GM13976 (cell line): ENCODE measurements around the gene TMED9.
A peak's percentile ranks its signal among the peaks of the same experiment; 100 is the strongest.

ENCODE experiments used
- DNase-seq: peaks from one replicate; pipeline ENCODE4 v3.0.0; 2012; ENCODE audit warnings: low spot score
- in situ Hi-C: fragments of 300-500 bp; cut with MboI; formaldehyde crosslinking; loops from one replicate; pipeline ENCODE4 v1.12.0; 2022; ENCODE audit warnings: low sequenced_read_pairs, mixed read lengths, inconsistent platforms; ENCODE audit not compliant: unreplicated experiment
- TF ChIP-seq, protein P1 (sequence below): IDR thresholded peaks from 2 replicates; pipeline ENCODE4 v1.5.1; 2012; ENCODE audit warnings: borderline replicate concordance, mild to moderate bottlenecking; ENCODE audit not compliant: insufficient read depth; ENCODE audit errors: extremely low read depth, missing control alignments, control extremely low read depth

The TMED9 gene

DNA sequence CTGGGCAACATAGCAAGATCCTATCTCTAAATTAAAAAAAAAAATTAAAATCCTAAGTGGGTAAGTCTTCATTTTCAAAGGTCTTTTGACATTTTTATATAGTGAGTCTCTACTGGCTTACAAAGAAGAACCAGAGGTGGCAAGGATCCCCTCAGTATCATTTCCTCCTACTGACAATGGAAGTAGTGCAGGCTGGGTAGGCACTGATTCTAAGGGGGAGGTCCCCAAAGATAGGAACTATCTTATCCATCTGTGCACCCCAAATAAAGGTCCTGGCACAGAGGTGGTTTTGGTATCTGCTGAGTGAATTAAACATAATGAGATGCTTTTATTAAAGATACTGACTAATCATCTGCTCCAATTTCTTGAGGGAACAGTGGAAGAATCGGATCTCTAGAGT, 41.9 kb upstream of the TMED9 start:
- in situ Hi-C loops = no loop called here
- TF ChIP-seq, protein P1, sequence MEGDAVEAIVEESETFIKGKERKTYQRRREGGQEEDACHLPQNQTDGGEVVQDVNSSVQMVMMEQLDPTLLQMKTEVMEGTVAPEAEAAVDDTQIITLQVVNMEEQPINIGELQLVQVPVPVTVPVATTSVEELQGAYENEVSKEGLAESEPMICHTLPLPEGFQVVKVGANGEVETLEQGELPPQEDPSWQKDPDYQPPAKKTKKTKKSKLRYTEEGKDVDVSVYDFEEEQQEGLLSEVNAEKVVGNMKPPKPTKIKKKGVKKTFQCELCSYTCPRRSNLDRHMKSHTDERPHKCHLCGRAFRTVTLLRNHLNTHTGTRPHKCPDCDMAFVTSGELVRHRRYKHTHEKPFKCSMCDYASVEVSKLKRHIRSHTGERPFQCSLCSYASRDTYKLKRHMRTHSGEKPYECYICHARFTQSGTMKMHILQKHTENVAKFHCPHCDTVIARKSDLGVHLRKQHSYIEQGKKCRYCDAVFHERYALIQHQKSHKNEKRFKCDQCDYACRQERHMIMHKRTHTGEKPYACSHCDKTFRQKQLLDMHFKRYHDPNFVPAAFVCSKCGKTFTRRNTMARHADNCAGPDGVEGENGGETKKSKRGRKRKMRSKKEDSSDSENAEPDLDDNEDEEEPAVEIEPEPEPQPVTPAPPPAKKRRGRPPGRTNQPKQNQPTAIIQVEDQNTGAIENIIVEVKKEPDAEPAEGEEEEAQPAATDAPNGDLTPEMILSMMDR = no peak
- DNase-seq = no peak

DNA sequence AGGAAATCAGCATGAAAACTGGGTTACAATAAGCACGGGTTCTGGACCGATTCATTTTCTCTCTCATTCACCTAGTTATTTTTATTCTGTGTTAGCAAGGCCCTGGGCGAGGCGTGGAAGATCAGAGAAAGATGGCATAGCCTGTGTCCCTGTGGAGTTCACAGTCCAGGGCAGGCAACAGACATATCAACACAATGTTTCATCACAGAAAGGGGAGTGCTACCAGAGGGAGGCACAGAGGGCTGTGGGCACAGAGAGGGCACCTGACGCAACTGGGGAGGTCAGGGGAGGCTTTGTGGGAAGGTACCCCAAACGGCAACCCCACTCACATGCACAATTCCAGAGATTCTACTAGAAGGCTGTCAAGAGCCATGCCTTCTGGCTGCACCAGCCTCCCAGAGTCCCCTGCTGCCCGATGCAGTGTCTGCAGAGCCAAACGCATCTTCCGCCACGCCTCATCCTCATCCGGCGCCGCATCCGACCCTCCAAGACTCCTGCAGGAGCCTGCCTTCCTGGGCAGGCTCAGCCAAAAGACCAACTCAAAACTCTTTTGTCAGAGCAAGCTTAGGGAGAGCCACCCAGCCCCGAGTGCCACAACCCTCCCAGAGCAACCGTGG, 39.1 kb upstream of the TMED9 start:
- no peak for DNase-seq
- TF ChIP-seq, protein P1 = no peak
- in situ Hi-C loops = no loop called here

DNA sequence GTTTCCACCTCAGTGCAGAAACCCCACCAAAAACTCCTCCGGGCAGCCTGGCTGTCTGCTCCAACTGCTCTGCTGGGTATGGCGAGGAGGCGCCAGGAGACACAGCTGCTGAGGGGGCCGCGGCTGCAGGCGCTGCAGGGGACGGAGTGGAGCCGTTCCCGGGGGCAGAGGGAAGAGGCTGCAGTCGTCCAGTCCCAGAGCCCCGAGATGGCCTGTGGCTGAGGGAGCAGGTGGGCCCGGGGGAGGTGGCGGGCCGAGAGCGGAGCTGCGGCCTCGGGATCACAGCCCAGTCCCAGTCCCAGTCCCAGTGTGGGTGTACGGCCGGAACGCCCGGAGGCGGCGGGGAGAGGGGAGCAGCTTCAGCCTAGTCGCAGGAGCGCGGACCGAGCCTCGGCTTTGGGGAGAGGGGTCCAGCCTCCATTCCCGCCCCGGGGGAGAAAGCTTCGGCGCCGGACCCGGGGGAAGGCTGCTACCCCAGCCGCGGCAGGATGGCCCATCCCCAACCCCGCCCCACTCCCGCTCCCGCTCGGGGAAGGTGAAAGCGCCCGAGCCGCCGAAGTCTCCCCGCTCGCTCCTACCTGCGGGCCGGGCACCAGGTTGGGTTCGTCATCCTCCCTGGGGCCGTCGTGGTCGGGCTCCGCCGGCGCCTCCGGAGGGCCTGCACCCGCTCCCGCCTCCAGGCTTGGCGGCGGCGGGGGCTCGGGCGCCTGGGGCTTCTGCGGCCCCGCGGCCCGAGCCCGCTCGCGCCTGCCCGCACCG, 38.2 kb upstream of the TMED9 start:
- DNase-seq = peak; percentile 79
- TF ChIP-seq, protein P1 = no peak
- in situ Hi-C loops = no loop called here

DNA sequence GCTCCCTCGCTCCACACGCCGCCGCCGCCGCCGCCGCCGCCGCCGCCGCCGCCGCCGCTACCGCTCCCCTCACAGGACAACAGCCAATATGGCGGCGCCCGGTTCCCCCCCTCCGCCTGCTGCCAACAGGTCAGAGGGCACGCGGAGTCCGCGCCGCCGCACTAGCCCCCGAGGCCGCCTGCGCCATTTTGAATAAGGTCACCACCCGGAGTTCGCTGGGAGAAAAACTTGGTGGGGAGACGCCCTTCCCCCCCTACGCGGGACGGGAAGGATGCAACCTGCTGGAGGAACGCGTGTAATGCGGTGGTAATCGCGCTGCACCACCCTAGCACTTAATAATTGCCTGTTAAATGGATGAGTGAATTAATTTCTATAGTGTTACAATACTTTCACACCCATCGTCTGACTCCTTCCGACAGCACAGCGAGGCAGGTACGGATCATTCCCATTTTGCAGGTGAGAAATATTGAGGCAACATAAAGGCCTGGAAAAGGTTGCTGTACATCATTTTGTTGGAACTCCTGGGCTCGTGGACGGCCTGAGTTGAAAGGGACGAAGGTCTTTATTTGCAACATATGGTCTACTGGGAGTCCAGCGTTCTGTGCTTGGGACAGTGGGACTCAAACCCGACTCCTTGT, 37.4 kb upstream of the TMED9 start, which contains the start of gene FAM193B:
Gene FAM193B, minus strand, starts transcription at position 90 of the 638 bp plus-strand sequence. CDS start 105 bp downstream, outside the sequence.
- TF ChIP-seq, protein P1 = no peak
- peak; percentile 99 for DNase-seq
- in situ Hi-C loops = no loop called here

DNA sequence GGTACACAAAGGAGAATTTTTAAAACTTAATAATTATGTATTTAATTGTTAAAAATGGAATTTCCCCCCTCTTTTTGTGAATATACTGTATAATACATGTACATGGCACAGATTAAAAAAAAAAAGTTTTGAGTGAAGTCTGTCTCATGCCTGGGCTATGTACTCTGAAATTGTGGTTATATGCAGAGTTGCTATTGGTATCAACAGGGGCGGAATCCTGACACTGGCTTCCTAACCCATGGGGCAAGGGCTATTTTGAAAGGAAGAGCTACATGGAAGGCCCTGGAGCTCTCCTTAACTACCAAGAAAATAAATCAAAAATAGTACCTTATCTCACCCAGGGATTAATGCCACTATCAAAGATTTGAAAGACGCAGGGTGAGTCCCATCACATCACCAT, 36.8 kb upstream of the TMED9 start:
- in situ Hi-C loops = no loop called here
- TF ChIP-seq, protein P1 = no peak
- no peak for DNase-seq

DNA sequence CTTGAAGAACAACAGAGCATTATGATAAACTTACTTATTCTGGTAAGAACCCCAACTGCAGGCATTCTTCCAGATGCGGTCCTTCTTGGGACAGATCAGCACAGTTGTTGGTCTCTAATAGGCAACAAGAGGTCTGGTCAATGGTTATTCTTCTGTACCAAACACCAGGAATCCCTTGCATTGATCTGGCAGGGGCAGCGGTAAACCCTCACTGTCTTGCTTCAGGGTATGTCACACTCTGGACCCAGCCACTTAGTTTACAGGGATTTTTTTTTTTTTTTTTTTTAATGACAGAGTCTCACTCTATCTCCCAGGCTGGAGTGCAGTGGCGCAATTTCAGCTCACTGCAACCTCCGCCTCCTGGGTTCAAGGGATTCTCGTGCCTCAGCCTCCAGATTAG, 36.3 kb upstream of the TMED9 start:
- in situ Hi-C loops = no loop called here
- TF ChIP-seq, protein P1 = no peak
- no peak for DNase-seq
